Esophagus squamous epithelium (tissue), 4 donors: ENCODE data around the gene COL4A1.

Source experiments
- POLR2A ChIP-seq, 4 donors: fragments of 450-650 bp; IDR thresholded peaks; one replicate each; pipeline ENCODE4 v1.6.1; 2017; ENCODE audit warnings: antibody characterized with exemption in 4 of 4, mild to moderate bottlenecking in 4 of 4, moderate library complexity in 3 of 4
- TF ChIP-seq, protein P1 (sequence below), 6 experiments: fragments of 450-650 bp in 4 of 6; fragments of 200-600 bp in 2 of 6; sonication (generic) in 2 of 6; IDR thresholded peaks; one replicate each; pipeline ENCODE4 v1.5.1; 2016 to 2019; ENCODE audit warnings: antibody characterized with exemption in 6 of 6, mild to moderate bottlenecking in 4 of 6, moderate library complexity in 4 of 6

DNA sequence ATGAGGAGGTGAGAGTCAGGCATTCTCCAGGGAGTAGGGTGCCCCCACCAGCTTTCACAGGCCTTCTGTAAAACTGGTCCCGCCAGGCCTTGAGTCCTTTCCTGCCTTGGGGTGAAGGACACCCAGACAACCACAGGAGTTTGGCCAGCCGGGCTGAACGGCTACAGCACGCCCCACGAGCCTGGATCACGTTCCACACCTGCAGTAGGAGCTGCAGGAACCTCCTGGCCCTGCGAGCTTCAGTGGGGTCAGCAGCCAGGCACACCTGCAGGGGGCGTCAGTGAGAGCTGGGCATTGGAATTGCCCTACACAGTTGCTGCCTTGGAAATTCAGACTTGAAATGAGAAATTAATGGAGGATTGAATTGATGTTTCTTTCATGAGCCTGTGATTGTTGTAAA is 45.8 kb upstream of the COL4A1 start:
- TF ChIP-seq, protein P1, sequence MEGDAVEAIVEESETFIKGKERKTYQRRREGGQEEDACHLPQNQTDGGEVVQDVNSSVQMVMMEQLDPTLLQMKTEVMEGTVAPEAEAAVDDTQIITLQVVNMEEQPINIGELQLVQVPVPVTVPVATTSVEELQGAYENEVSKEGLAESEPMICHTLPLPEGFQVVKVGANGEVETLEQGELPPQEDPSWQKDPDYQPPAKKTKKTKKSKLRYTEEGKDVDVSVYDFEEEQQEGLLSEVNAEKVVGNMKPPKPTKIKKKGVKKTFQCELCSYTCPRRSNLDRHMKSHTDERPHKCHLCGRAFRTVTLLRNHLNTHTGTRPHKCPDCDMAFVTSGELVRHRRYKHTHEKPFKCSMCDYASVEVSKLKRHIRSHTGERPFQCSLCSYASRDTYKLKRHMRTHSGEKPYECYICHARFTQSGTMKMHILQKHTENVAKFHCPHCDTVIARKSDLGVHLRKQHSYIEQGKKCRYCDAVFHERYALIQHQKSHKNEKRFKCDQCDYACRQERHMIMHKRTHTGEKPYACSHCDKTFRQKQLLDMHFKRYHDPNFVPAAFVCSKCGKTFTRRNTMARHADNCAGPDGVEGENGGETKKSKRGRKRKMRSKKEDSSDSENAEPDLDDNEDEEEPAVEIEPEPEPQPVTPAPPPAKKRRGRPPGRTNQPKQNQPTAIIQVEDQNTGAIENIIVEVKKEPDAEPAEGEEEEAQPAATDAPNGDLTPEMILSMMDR (IDR thresholded peaks at IDR 0.05) = no peak
- no peak for TF ChIP-seq POLR2A (IDR thresholded peaks at IDR 0.05)
